ENCODE data around the gene GRM7. TPM values are rescaled to one million over a fixed set of nuclear protein-coding genes. Genes with fewer than 3 reads are reported as not detected.

GRM7 gene
- total and polyA plus RNA-seq, 12 donors, result 0.27 to 7.8 (median 3.2) TPM; not detected in 3

DNA sequence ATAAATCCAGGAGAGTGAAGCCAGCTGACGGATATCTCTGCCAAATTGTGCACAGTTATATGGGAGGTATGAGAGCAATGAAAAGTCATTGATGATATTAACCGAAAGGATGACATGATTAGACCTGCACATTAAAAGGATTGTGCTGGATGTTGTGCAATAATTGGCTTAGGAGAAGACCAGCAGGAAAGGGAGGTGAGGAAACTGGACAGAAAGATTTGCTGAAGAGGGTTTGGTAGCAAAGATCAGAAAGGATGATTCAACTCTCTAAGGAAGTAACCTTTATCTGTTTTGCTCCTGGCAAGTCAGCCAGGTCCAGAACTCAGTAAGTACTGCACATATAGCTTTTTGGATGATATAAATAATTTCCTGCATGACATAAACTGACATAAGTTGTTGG, 704.7 kb downstream of the GRM7 start:
- no peaks in the 10 kb centered on the region for H3K4me1 ChIP-seq (replicated peaks in 1 of 2)
- intact Hi-C loops (cut with DNase I), result no loop called here
- H3K4me3 ChIP-seq, result no peak overlapping the region
- no peak overlapping the region for H3K27ac ChIP-seq
- TF ChIP-seq, protein P1, sequence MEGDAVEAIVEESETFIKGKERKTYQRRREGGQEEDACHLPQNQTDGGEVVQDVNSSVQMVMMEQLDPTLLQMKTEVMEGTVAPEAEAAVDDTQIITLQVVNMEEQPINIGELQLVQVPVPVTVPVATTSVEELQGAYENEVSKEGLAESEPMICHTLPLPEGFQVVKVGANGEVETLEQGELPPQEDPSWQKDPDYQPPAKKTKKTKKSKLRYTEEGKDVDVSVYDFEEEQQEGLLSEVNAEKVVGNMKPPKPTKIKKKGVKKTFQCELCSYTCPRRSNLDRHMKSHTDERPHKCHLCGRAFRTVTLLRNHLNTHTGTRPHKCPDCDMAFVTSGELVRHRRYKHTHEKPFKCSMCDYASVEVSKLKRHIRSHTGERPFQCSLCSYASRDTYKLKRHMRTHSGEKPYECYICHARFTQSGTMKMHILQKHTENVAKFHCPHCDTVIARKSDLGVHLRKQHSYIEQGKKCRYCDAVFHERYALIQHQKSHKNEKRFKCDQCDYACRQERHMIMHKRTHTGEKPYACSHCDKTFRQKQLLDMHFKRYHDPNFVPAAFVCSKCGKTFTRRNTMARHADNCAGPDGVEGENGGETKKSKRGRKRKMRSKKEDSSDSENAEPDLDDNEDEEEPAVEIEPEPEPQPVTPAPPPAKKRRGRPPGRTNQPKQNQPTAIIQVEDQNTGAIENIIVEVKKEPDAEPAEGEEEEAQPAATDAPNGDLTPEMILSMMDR (IDR thresholded peaks at IDR 0.05), result no peak
- TF ChIP-seq POLR2A (IDR thresholded peaks at IDR 0.05), result no peak
- H3K9me3 ChIP-seq (replicated peaks in 1 of 3), result no peaks in the 10 kb centered on the region
- DNase-seq, result no peak
- H3K36me3 ChIP-seq (replicated peaks in 1 of 2), result no peaks in the 10 kb centered on the region
- no peaks in the 10 kb centered on the region for H3K27me3 ChIP-seq
- 73 to 82% (median 76%) methylated on average over 2 of the region's 2 CpGs for WGBS, 4 donors

GRCh38 chr3:7567160-7567559, 706.2 kb downstream of the GRM7 start:
- Histone ChIP-seq H3K9me3 (replicated peaks in 1 of 3) (no peaks in the 10 kb centered on the region), H3K27me3 (no peaks in the 10 kb centered on the region), H3K4me1 (replicated peaks in 1 of 2) (no peaks in the 10 kb centered on the region), H3K36me3 (replicated peaks in 1 of 2) (no peaks in the 10 kb centered on the region), H3K4me3 (no peak overlapping the region), H3K27ac (no peak overlapping the region)
- intact Hi-C loops (cut with DNase I), result no loop called here
- TF ChIP-seq, protein P1 (IDR thresholded peaks at IDR 0.05), result no peak
- no peak for TF ChIP-seq POLR2A (IDR thresholded peaks at IDR 0.05)
- DNase-seq, result no peak

DNA sequence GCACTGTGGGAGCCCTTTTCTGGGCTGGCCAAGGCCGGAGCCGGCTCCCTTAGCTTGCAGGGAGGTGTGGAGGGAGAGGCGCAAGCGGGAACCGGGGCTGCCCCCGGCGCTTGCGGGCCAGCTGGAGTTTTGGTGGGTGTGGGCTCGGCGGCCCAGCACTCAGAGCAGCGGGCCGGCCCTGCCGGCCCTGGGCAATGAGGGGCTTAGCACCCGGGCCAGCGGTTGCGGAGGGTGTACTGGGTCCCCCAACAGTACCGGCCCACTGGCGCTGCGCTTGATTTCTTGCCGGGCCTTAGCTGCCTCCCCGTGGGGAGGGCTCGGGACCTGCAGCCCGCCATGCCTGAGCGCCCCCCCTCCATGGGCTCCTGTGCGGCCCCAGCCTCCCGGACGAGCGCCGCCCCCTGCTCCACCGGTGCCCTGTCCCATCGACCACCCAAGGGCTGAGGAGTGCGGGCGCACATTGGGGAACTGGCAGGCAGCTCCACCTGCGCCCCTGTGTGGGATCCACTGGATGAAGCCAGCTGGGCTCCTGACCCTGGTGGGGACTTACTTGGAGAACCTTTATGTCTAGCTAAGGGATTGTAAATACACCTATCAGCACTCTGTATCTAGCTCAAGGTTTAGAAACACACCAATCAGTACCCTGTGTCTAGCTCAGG, 707.7 kb downstream of the GRM7 start:
- H3K9me3 ChIP-seq (replicated peaks in 1 of 3), result no peaks in the 10 kb centered on the region
- no peaks in the 10 kb centered on the region for H3K36me3 ChIP-seq (replicated peaks in 1 of 2)
- no peak overlapping the region for H3K27ac ChIP-seq
- no peaks in the 10 kb centered on the region for H3K4me1 ChIP-seq (replicated peaks in 1 of 2)
- no peaks in the 10 kb centered on the region for H3K27me3 ChIP-seq
- intact Hi-C loops (cut with DNase I), result no loop called here
- TF ChIP-seq, protein P1 (IDR thresholded peaks at IDR 0.05), result no peak
- no peak for TF ChIP-seq POLR2A (IDR thresholded peaks at IDR 0.05)
- no peak overlapping the region for H3K4me3 ChIP-seq
- 90 to 97% (median 94%) methylated on average over 8 to 34 of the region's 34 CpGs for WGBS, 4 donors
- DNase-seq, result no peak

GRCh38 chr3:7573330-7573729, 712.4 kb downstream of the GRM7 start:
- no peak overlapping the region for H3K27ac ChIP-seq
- no peaks in the 10 kb centered on the region for H3K36me3 ChIP-seq (replicated peaks in 1 of 2)
- no peaks in the 10 kb centered on the region for H3K4me1 ChIP-seq (replicated peaks in 1 of 2)
- no peak overlapping the region for H3K4me3 ChIP-seq
- intact Hi-C loops (cut with DNase I), result no loop called here
- no peak for TF ChIP-seq POLR2A (IDR thresholded peaks at IDR 0.05)
- TF ChIP-seq, protein P1 (IDR thresholded peaks at IDR 0.05), result no peak
- H3K9me3 ChIP-seq (replicated peaks in 1 of 3), result no peaks in the 10 kb centered on the region
- DNase-seq, result no peak
- WGBS, 4 donors, result 54 to 68% (median 62%) methylated on average over 2 of the region's 2 CpGs
- no peaks in the 10 kb centered on the region for H3K27me3 ChIP-seq

Data from adrenal gland (tissue), 12 donors.